Heart left ventricle (tissue), 16 donors: ENCODE measurements around the gene ZNF454. TPM values are rescaled to one million over a fixed set of nuclear protein-coding genes. Genes with fewer than 3 reads are reported as not detected.

Source experiments
- ATAC-seq, 4 donors: fragments of 200-7000 bp; cut with Tn5 transposase; one replicate each; pipeline ENCODE4 v1.9.1; 2020 to 2022; ENCODE audit warnings: moderate library complexity in 4 of 4, mild to moderate bottlenecking in 3 of 4, moderate number of reproducible peaks in 1 of 4
- DNase-seq, 5 donors: peaks; one replicate each; pipeline ENCODE4 v3.0.0-alpha.2; 2020
- H3K27ac ChIP-seq, 12 donors: fragments of 200-600 bp; sonication (generic) in 4 of 12; one replicate each; pipeline versions ENCODE4 v1.5.0 to v1.8.0; 2016 to 2022; ENCODE audit warnings: mild to moderate bottlenecking in 2 of 12
- H3K27me3 ChIP-seq, 9 donors: fragments of 200-600 bp; sonication (generic) in 2 of 9; one replicate each; pipeline versions ENCODE4 v1.5.1 to v1.8.0; 2016 to 2022; ENCODE audit warnings: mild to moderate bottlenecking in 3 of 9
- H3K36me3 ChIP-seq, 9 donors: fragments of 200-600 bp; sonication (generic) in 2 of 9; one replicate each; pipeline versions ENCODE4 v1.5.0 to v1.8.0; 2018 to 2022; ENCODE audit warnings: mild to moderate bottlenecking in 2 of 9
- H3K4me1 ChIP-seq, 12 donors: fragments of 200-600 bp; sonication (generic) in 4 of 12; one replicate each; pipeline versions ENCODE4 v1.5.0 to v1.8.0; 2016 to 2022; ENCODE audit warnings: mild to moderate bottlenecking in 3 of 12
- H3K4me3 ChIP-seq, 12 donors: fragments of 200-600 bp; sonication (generic) in 4 of 12; one replicate each; pipeline versions ENCODE4 v1.5.0 to v1.8.0; 2017 to 2022; ENCODE audit warnings: mild to moderate bottlenecking in 9 of 12, moderate library complexity in 4 of 12
- H3K9me3 ChIP-seq, 12 donors: fragments of 200-600 bp; sonication (generic) in 4 of 12; one replicate each; pipeline versions ENCODE4 v1.5.0 to v1.8.0; 2016 to 2022; ENCODE audit warnings: mild to moderate bottlenecking in 1 of 12
- CTCF ChIP-seq, 12 donors: fragments of 200-600 bp; sonication (generic) in 4 of 12; IDR thresholded peaks; one replicate each; pipeline versions ENCODE4 v1.5.0 to v1.8.0; 2018 to 2022; ENCODE audit warnings: antibody characterized with exemption in 12 of 12, mild to moderate bottlenecking in 5 of 12
- POLR2A ChIP-seq, 2 donors: fragments of 450-650 bp; IDR thresholded peaks; one replicate each; pipeline ENCODE4 v1.6.1; 2017; ENCODE audit warnings: antibody characterized with exemption in 2 of 2, mild to moderate bottlenecking in 2 of 2, moderate library complexity in 2 of 2
- WGBS, 4 donors: extraction: QIAGEN DNeasy Blood & Tissue Kit in 2 of 4; methylation state at CpG; one replicate each; pipeline versions ENCODE4 v1.1.5 to v1.1.7; 2013 to 2018; 5-methylcytosine and 5-hydroxymethylcytosine counted together
- intact Hi-C, 10 donors: fragments of 100-400 bp; cut with DNase I; formaldehyde crosslinking; loops; one replicate each; pipeline versions ENCODE4 v1.11.1 to v1.14.2; 2022
- polyA plus RNA-seq, 2 donors: library from polyadenylated mRNA; stranded (reverse); fragments of 200-250 nt; gene quantifications; one replicate each; pipeline ENCODE4 v1.2.3, GENCODE V29; 2013
- total RNA-seq, 9 donors: library from RNA; depleted of rRNA in 2 of 9; stranded (reverse); fragments of >200 nt in 2 of 9; fragmentation: NEBNext Ultra II Directional in 3 of 9; extraction: Animal tissue kit (Norgen Biotek cat#: 25700) in 3 of 9; gene quantifications; one replicate each; pipeline versions ENCODE4 v1.1.0 to v1.2.4, GENCODE V29; 2016 to 2023
- donor health status: ischemic (EF 13 %, LVEDD 7.1; RV severe dilation, severe dysfunction).
- donor health status: healthy with polysubstance abuse.
- donor health status: DM: no; HTN: yes; CAD: no.
- donor health status: DM: no; HTN: no; CAD: no.
- donor health status: ischemic (EF 25% LVEDD 6.9; RV normal size, moderate dysfunction).
- donor health status: ischemic (EF 25% LVEDD 5.7; RV mildly dilated, moderate dysfunction).
- donor health status: healthy.
- donor health status: DM: yes; HTN: yes; CAD: no.
- donor health status: ischemic (EF 35%, LVEDD 5.7; RV mildly dilated, moderate dysfunction).
- donor health status: nonischemic (EF 11% LVEDD 7.7; RV severe dilation, severe dysfunction).
- donor health status: DM: yes; HTN: yes; CAD: no.
- donor health status: PGD.
- donor health status: ischemic (EF 29% LVEDD 5.4; RV normal size, mild dysfunction).
- donor health status: nonischemic (EF 23%, LVEDD 6.1; RV moderate dilation, normal function).

The ZNF454 gene
- total and polyA plus RNA-seq, 11 donors, result 1.3 to 3.4 (median 1.8) TPM

GRCh38 chr5:178993236-178993765 is 52.3 kb downstream of the ZNF454 start:
- Histone ChIP-seq H3K27me3 (peaks cover 0 to 54% (median 27%) of the 10 kb centered on the region in 9 donors), H3K4me3 (no peak overlapping the region), H3K27ac (no peak overlapping the region), H3K9me3 (peaks cover 0 to 29% (median 12%) of the 10 kb centered on the region in 12 donors), H3K36me3 (no peaks in the 10 kb centered on the region), H3K4me1 (peaks cover 0 to 10% (median 0%) of the 10 kb centered on the region in 12 donors)
- TF ChIP-seq POLR2A (IDR thresholded peaks at IDR 0.05) (no peak), CTCF (IDR thresholded peaks at IDR 0.05) (no peak)
- ATAC-seq, result no peak
- WGBS, 4 donors, result 57 to 69% (median 62%) methylated on average over 18 to 20 of the region's 20 CpGs
- no peak for DNase-seq
- intact Hi-C loops, result no loop called here

GRCh38 chr5:178993955-178994579 is 53.1 kb downstream of the ZNF454 start:
- Histone ChIP-seq H3K27ac (no peak overlapping the region), H3K4me1 (peaks cover 0 to 10% (median 0%) of the 10 kb centered on the region in 12 donors), H3K27me3 (peaks cover 3 to 54% (median 27%) of the 10 kb centered on the region in 9 donors), H3K4me3 (peak overlapping the region in 1 of 12 donors; percentile 30), H3K36me3 (no peaks in the 10 kb centered on the region), H3K9me3 (peaks cover 0 to 22% (median 7%) of the 10 kb centered on the region in 12 donors)
- TF ChIP-seq CTCF (IDR thresholded peaks at IDR 0.05) (no peak), POLR2A (IDR thresholded peaks at IDR 0.05) (no peak)
- WGBS, 4 donors, result 21 to 36% (median 27%) methylated on average over 24 to 53 of the region's 53 CpGs
- no peak for DNase-seq
- ATAC-seq, result no peak
- intact Hi-C loops, result no loop called here

- Histone ChIP-seq H3K36me3 (no peaks in the 10 kb centered on the region), H3K4me3 (peak within 1 kb of the TSS in 1 of 12 donors; percentile 30), H3K9me3 (peaks cover 0 to 15% (median 2%) of the 10 kb centered on the region in 12 donors), H3K27ac (no peak within 1 kb of the TSS), H3K4me1 (peaks cover 0 to 10% (median 0%) of the 10 kb centered on the region in 12 donors), H3K27me3 (peaks cover 3 to 54% (median 27%) of the 10 kb centered on the region in 9 donors)
- intact Hi-C loops, result no loop called here
- ATAC-seq (no peak), DNase-seq (no peak)
- TF ChIP-seq POLR2A (IDR thresholded peaks at IDR 0.05) (no peak), CTCF (IDR thresholded peaks at IDR 0.05) (no peak)
- 2 to 5% (median 3%) methylated on average over 6 to 97 of the region's 97 CpGs for WGBS, 4 donors
Observed at GRCh38 chr5:178994580-178995340, 53.8 kb downstream of the ZNF454 start, which contains the start of gene GRM6. GRM6 (minus strand) TSS chr5:178995320; CDS start chr5:178994944, 376 bp downstream.

DNA sequence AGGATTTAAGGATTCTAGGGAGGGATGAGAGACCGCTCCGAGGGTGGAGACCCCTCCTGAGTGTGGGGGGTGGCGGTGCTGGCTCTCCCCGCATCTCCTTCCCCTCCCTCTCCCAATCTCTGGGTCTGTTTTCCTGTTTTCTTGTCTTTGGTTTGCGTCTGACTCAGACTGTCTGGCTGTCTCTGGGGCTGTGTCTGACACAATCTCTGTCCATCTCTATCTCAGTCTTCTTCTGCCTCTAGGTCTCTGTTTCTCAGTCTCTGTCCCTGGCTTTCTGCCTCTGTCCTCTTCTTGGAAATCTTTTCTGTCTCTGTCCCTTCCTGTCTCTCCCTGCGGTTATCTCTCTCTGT is 54.3 kb downstream of the ZNF454 start:
- TF ChIP-seq CTCF (IDR thresholded peaks at IDR 0.05) (no peak), POLR2A (IDR thresholded peaks at IDR 0.05) (no peak)
- DNase-seq (no peak), ATAC-seq (no peak)
- WGBS, 4 donors, result 4 to 10% (median 9%) methylated on average over 6 of the region's 6 CpGs
- Histone ChIP-seq H3K27me3 (peaks cover 3 to 54% (median 27%) of the 10 kb centered on the region in 9 donors), H3K4me1 (peaks cover 0 to 10% (median 0%) of the 10 kb centered on the region in 12 donors), H3K36me3 (no peaks in the 10 kb centered on the region), H3K4me3 (peak overlapping the region in 1 of 12 donors; percentile 30), H3K27ac (no peak overlapping the region), H3K9me3 (peaks cover 0 to 9% (median 0%) of the 10 kb centered on the region in 12 donors)
- intact Hi-C loops, result no loop called here
